HG03442 (cell line): Measurements from ENCODE around the gene RCAN3.
"Not testable (repeated sequence)": the region's sequence is repeated elsewhere in the genome, so short reads cannot be mapped to it uniquely, and the experiment has no call there.

Source experiments
- ATAC-seq: cut with Tn5 transposase; IDR thresholded peaks from one replicate; pipeline ENCODE4 v1.9.1; 2021; ENCODE audit warnings: mild to moderate bottlenecking, moderate library complexity; ENCODE audit not compliant: unreplicated experiment

RCAN3 gene

GRCh38 chr1:24502709-24503058, at the start of gene RCAN3:
RCAN3 (plus strand) TSS chr1:24502836; CDS start chr1:24514373, 11,537 bp downstream.
- ATAC-seq = peak; percentile 73

GRCh38 chr1:24452922-24453485, 49.6 kb upstream of the RCAN3 start:
- ATAC-seq = no peak

GRCh38 chr1:24454673-24455072, 48.0 kb upstream of the RCAN3 start:
- ATAC-seq = no peak

- ATAC-seq = no peak
Observed at GRCh38 chr1:24455272-24455671, 47.4 kb upstream of the RCAN3 start.

- ATAC-seq = no peak
Observed at GRCh38 chr1:24457866-24458265, 44.8 kb upstream of the RCAN3 start.

GRCh38 chr1:24459551-24460266, 42.9 kb upstream of the RCAN3 start:
- ATAC-seq = no peak

- ATAC-seq = not testable (repeated sequence)
Observed at GRCh38 chr1:24462128-24462527, 40.5 kb upstream of the RCAN3 start.

- ATAC-seq = no peak
Observed at GRCh38 chr1:24463776-24464735, 38.6 kb upstream of the RCAN3 start.

GRCh38 chr1:24465099-24465498, 37.5 kb upstream of the RCAN3 start:
- ATAC-seq = no peak

GRCh38 chr1:24465638-24466037, 37.0 kb upstream of the RCAN3 start:
- no peak for ATAC-seq

- ATAC-seq = no peak
Observed at GRCh38 chr1:24468685-24469316, 33.8 kb upstream of the RCAN3 start.

GRCh38 chr1:24470592-24470991, 32.0 kb upstream of the RCAN3 start:
- ATAC-seq = no peak

- ATAC-seq = no peak
Observed at GRCh38 chr1:24472527-24473251, 29.9 kb upstream of the RCAN3 start.

- ATAC-seq = no peak
Observed at GRCh38 chr1:24474193-24474592, 28.4 kb upstream of the RCAN3 start.

GRCh38 chr1:24475700-24476099, 26.9 kb upstream of the RCAN3 start:
- ATAC-seq = no peak

GRCh38 chr1:24476571-24476970, 26.1 kb upstream of the RCAN3 start:
- no peak for ATAC-seq

- ATAC-seq = no peak
Observed at GRCh38 chr1:24477309-24477708, 25.3 kb upstream of the RCAN3 start.

- peak; percentile 41 for ATAC-seq
Observed at GRCh38 chr1:24481101-24481500, 21.5 kb upstream of the RCAN3 start.

- ATAC-seq = no peak
Observed at GRCh38 chr1:24481843-24482610, 20.6 kb upstream of the RCAN3 start.

- ATAC-seq = no peak
Observed at GRCh38 chr1:24483441-24483840, 19.2 kb upstream of the RCAN3 start.
